GM21619 (cell line): Measurements from ENCODE around the gene CXCR6.

ENCODE experiments used
- ATAC-seq: cut with Tn5 transposase; IDR thresholded peaks from one replicate; pipeline ENCODE4 v1.9.1; 2021; ENCODE audit not compliant: unreplicated experiment

The CXCR6 gene

GRCh38 chr3:45943207-45943846, at the start of gene CXCR6:
CXCR6 (plus strand) TSS chr3:45943464; CDS start chr3:45946482, 3,018 bp downstream.
- ATAC-seq, result no peak

- ATAC-seq, result no peak
Observed at GRCh38 chr3:45894015-45894414, 49.2 kb upstream of the CXCR6 start.

- ATAC-seq, result no peak
Observed at GRCh38 chr3:45895686-45896468, 47.4 kb upstream of the CXCR6 start.

GRCh38 chr3:45896956-45897355, 46.3 kb upstream of the CXCR6 start:
- ATAC-seq, result no peak

- ATAC-seq, result no peak
Observed at GRCh38 chr3:45904931-45905330, 38.3 kb upstream of the CXCR6 start.

GRCh38 chr3:45905755-45906154, 37.5 kb upstream of the CXCR6 start:
- ATAC-seq, result no peak

- ATAC-seq, result no peak
Observed at GRCh38 chr3:45906681-45907407, 36.4 kb upstream of the CXCR6 start.

- no peak for ATAC-seq
Observed at GRCh38 chr3:45907769-45908705, 35.2 kb upstream of the CXCR6 start.

GRCh38 chr3:45908761-45909160, 34.5 kb upstream of the CXCR6 start:
- ATAC-seq, result no peak

- ATAC-seq, result no peak
Observed at GRCh38 chr3:45909542-45909941, 33.7 kb upstream of the CXCR6 start.

- ATAC-seq, result no peak
Observed at GRCh38 chr3:45910892-45911291, 32.4 kb upstream of the CXCR6 start.

- ATAC-seq, result no peak
Observed at GRCh38 chr3:45911511-45912226, 31.6 kb upstream of the CXCR6 start.

- ATAC-seq, result no peak
Observed at GRCh38 chr3:45912435-45912834, 30.8 kb upstream of the CXCR6 start.

- no peak for ATAC-seq
Observed at GRCh38 chr3:45914362-45915058, 28.8 kb upstream of the CXCR6 start.

- no peak for ATAC-seq
Observed at GRCh38 chr3:45915059-45915439, 28.2 kb upstream of the CXCR6 start.

- ATAC-seq, result peak; percentile 90
Observed at GRCh38 chr3:45915518-45916231, 27.6 kb upstream of the CXCR6 start.

GRCh38 chr3:45917146-45917898, 25.9 kb upstream of the CXCR6 start:
- ATAC-seq, result no peak
